Mononuclear cell (primary cell): ENCODE data around the gene TWSG1. TPM values are rescaled to one million over a fixed set of nuclear protein-coding genes. Genes with fewer than 3 reads are reported as not detected.
"Not testable (repeated sequence)": the region's sequence is repeated elsewhere in the genome, so short reads cannot be mapped to it uniquely, and the experiment has no call there.

Source experiments
- H3K27me3 ChIP-seq: 2 replicates; pipeline ENCODE4 v1.6.0; 2011; ENCODE audit warnings: low read length, control low read depth; ENCODE audit not compliant: insufficient read depth
- H3K4me1 ChIP-seq: 2 replicates; pipeline ENCODE4 v1.5.1; 2011; ENCODE audit warnings: mild to moderate bottlenecking, low read length, control low read depth; ENCODE audit not compliant: insufficient read depth
- H3K4me3 ChIP-seq: 2 replicates; pipeline ENCODE4 v1.5.1; 2011; ENCODE audit warnings: mild to moderate bottlenecking, low read length, moderate library complexity
- H3K9me3 ChIP-seq: 2 replicates; pipeline ENCODE4 v1.5.1; 2011; ENCODE audit warnings: low read depth, mild to moderate bottlenecking, control low read depth, low read length
- total RNA-seq: library from RNA; depleted of rRNA; stranded (reverse); fragments of >200 nt; gene quantifications from one replicate; pipeline ENCODE4 v1.2.3, GENCODE V29; 2012

TWSG1 gene
- total RNA-seq, 1 donor, result 9.2 TPM

- no peaks in the 10 kb centered on the region for H3K27me3 ChIP-seq
Observed at GRCh38 chr18:9436206-9436929, 101.8 kb downstream of the TWSG1 start.

GRCh38 chr18:9437021-9437437, 102.5 kb downstream of the TWSG1 start:
- Histone ChIP-seq H3K9me3 (no peaks in the 10 kb centered on the region), H3K4me1 (peaks cover 14% of the 10 kb centered on the region), H3K4me3 (no peak overlapping the region), H3K27me3 (no peaks in the 10 kb centered on the region)

More at GRCh38 chr18:9436206-9436929, 101.8 kb downstream of the TWSG1 start:
- peaks cover 14% of the 10 kb centered on the region for H3K4me1 ChIP-seq
- H3K9me3 ChIP-seq, result no peaks in the 10 kb centered on the region
- no peak overlapping the region for H3K4me3 ChIP-seq

- no peaks in the 10 kb centered on the region for H3K9me3 ChIP-seq
- no peaks in the 10 kb centered on the region for H3K27me3 ChIP-seq
- H3K4me1 ChIP-seq, result peaks cover 14% of the 10 kb centered on the region
- no peak overlapping the region for H3K4me3 ChIP-seq
Observed at GRCh38 chr18:9437672-9438071, 103.1 kb downstream of the TWSG1 start.

- Histone ChIP-seq H3K4me3 (no peak overlapping the region), H3K27me3 (no peaks in the 10 kb centered on the region), H3K4me1 (no peaks in the 10 kb centered on the region), H3K9me3 (no peaks in the 10 kb centered on the region)
Observed at GRCh38 chr18:9441061-9441460, 106.5 kb downstream of the TWSG1 start.

GRCh38 chr18:9444549-9444948, 110.0 kb downstream of the TWSG1 start:
- no peaks in the 10 kb centered on the region for H3K4me1 ChIP-seq
- H3K27me3 ChIP-seq, result no peaks in the 10 kb centered on the region
- no peak overlapping the region for H3K4me3 ChIP-seq
- no peaks in the 10 kb centered on the region for H3K9me3 ChIP-seq

GRCh38 chr18:9446839-9447238, 112.3 kb downstream of the TWSG1 start:
- Histone ChIP-seq H3K9me3 (no peaks in the 10 kb centered on the region), H3K27me3 (no peaks in the 10 kb centered on the region), H3K4me1 (no peaks in the 10 kb centered on the region), H3K4me3 (no peak overlapping the region)

- no peaks in the 10 kb centered on the region for H3K4me1 ChIP-seq
- H3K4me3 ChIP-seq, result no peak overlapping the region
- H3K9me3 ChIP-seq, result no peaks in the 10 kb centered on the region
- H3K27me3 ChIP-seq, result no peaks in the 10 kb centered on the region
Observed at GRCh38 chr18:9447334-9447733, 112.8 kb downstream of the TWSG1 start.

GRCh38 chr18:9449600-9450414, 115.2 kb downstream of the TWSG1 start:
- Histone ChIP-seq H3K9me3 (no peaks in the 10 kb centered on the region), H3K27me3 (no peaks in the 10 kb centered on the region), H3K4me1 (no peaks in the 10 kb centered on the region), H3K4me3 (no peak overlapping the region)

GRCh38 chr18:9450920-9451319, 116.3 kb downstream of the TWSG1 start:
- H3K27me3 ChIP-seq, H3K9me3 ChIP-seq, H3K4me3 ChIP-seq, H3K4me1 ChIP-seq: not testable (repeated sequence)

Other genes starting within 250 kb of the TWSG1 start
- 355 TPM for gene NDUFV2, start 232.1 kb upstream of the TWSG1 start, total RNA-seq
- 287 TPM for gene ANKRD12, start 198.0 kb upstream of the TWSG1 start, total RNA-seq
- gene RALBP1, start 140.7 kb downstream of the TWSG1 start, total RNA-seq, result 15.6 TPM